8988T (cell line): Measurements from ENCODE around the gene NFATC2.

Source experiments
- DNase-seq: peaks from one replicate; pipeline ENCODE4 v3.0.0; 2011

Gene NFATC2

DNA sequence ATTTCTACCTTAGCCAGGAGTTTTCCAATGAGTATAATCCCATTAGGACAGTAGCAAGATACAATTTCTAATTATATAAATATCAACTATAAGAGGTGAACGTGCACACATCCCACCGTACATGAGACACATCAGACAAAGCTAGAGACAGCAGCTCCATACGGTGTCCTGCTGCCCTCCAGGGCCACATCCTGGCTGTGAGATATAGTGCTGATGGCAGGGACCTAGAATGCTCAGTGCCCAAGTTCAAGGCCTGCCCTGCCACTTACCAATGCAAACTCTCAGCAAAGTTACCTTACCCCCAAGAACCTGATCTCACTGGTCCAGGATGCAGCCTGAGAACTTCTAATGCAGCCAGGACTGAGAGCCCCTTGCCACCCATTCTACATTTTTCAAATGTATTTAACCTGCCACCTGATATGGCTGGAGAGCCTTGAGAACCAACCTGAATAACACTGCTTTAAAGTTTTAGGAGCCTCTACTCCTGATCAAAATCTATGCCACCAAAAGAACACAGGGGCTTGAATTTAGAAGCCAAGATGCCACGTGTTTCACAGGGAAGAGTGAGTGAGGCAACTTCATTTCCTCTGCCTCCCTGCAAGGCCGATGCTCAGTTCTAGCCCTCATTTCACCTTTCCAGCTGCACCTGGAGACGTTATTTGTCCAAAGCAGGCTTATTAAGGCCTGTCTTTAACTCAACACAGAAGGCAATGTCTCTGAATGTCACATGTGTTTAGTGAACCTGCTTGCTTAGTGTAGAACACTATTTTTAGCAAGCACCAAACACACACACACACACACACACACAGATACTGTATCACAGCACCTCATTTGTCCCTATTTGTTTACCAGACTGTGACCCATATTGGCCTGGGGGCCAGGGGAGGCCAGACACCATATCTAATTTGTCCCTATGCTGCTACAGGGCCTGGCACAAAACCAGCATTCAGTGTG is 6.1 kb downstream of the NFATC2 start:
- no peak for DNase-seq

DNA sequence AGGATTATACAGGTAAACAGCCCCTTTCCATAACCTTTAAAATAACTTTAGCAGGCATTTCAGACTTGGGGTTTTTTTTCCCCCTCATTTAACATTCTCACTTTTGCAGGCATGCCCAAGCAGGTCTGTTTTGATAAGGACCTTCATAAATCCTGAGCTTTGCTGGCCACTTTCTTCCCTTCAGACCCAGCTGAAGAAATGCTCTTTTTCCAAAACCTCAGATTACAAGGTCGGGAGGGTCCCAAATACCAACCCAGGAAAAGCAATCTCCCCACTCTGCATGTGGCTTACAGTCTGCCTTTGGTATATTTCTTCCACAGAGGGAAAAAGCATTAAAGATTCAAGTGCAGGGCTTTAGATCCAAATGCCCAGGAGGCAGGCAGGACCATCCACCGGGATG is 6.8 kb downstream of the NFATC2 start:
- DNase-seq = no peak

DNA sequence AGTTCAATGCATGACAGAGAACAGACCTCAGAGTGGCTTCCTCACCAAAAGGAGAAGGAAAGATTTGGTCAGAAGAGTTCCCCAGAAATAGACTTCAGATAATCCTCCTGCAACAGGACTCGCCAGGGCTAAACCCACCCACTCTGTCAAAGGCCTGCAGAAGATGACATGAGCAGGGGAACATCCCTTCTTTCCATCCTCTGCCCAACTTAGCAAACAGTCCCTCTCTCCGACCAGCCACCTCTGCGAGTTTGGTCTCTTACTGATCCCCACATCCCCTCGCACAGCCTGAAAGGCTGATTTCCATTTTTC is 7.5 kb downstream of the NFATC2 start:
- no peak for DNase-seq

DNA sequence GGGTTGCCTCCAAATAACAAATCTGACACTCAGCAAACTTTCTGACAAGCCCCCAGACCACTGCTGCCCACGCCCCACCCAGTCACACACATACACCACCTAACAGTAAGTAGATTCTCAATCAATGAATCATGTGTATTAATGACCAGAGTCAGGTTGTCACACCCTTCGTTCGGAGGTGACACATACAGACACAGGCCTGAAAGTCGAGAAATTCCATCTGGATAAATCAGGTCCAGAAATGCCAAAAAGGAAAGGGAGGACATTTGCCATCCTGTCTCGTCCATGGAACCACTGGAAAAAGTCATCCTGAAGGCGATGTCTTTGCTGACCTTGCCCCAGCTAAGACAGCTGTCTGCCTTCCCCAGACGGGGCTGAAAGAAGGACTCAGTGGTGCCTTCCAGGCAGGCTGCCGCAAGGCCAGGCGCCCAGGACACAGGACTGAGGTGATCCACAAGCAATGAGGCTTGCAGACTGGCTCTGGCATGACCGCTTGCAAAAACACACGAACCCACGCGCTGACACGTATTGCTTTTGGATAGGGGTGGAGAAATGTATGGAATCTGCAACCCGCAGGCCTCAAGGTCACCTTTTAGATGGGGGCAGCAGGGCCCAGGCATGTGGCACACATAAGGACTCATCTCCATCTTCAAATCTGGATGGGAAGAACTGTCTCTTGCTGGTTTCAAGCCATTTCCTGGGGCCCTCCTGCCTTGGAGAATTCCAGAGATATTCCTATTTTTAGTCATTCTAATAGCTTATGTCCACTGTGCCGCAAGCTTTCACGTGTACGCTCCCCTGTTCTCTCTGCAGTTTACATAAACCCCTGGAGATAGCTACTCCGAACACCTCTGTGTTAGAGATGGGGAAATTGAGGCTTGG is 9.0 kb downstream of the NFATC2 start:
- DNase-seq = peak; percentile 75

DNA sequence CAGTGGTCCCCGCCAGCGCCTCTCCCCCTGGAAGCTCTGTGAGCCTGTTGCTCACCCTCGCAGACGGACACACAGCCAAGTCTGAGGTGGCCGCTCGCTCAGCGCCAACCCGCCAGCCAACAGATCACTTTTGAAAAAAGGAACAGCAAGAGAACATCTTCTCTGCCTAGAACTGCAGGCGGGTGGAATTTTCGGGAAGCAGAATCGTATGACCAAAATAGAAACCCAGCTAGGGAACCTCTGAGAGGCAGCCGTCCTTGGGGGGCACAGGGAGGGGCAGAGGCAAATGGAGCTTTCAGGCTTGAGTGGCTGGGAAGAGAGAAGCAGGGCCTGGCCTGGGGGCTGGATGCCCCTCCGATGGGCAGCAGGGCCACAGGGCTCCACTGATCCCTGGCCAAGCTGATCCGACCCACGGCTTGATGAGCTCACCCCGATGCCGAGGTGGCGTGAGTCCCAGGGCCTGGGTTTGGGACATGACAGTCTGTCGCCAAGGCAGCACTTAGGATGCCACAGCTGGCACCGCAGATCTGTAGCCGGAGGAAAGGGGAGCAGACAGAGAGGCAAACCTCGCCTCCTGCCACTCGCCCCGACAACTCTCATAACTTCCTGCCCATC is 9.8 kb downstream of the NFATC2 start:
- no peak for DNase-seq

DNA sequence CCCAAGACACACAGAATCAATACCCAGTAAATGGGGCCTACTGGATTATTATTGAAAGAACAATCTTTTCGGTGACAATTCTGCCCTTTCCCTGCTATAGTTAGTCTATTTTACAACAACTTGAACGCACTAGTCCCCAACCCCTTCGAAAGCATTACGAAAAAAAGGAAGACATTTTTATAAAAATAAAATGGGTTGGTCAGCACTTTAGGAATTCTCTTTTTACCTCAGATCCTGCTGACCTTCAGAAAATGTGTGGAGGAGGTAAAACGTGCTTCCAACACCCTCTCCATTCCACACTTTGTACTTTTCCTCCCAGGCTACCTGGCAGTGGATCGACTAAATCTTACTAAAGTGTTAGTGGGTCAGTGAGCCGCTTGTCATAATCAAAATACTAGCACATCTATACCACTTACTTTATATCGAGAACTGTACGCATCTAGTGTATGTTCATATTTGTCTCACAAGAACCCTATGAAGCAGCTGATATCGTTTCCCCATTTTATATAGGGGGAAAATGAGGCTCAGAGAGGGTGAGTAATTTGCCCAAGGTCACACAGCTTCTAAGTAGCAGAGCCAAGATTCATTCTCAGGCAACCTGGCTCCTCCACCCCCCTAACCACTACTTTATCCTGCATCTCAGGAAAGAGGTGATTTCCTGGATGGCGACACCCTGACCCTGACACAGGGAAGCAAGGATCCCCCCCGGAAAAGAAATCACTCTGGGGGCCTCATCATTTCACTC is 10.6 kb downstream of the NFATC2 start:
- DNase-seq = no peak

DNA sequence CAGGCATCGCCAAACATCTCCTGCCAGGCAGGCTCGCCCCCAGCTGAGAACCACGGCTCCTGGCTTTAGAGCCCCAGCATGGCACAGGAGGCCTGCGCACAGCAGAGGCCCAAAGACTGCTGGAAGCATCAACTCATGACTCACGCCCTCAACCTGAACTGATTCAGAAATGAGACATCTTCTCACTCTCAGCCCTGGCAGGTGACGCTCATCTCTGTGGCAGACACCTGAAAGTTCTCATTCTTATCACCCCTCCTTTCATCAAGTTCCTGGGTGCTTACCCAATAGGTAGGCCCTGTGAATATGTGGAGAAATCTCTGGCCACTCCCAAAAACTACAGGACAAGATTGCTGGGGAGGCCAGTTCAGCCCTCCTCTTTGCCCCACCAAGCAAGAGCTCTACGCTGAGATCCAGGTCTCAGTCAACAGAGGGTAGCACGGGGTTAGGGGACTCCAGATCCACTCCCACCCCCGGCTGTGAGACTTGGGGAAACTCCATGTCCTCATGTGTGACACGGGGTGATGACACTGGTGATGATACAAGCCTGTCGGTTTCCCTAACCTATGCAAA is 11.3 kb downstream of the NFATC2 start:
- DNase-seq = peak; percentile 69

DNA sequence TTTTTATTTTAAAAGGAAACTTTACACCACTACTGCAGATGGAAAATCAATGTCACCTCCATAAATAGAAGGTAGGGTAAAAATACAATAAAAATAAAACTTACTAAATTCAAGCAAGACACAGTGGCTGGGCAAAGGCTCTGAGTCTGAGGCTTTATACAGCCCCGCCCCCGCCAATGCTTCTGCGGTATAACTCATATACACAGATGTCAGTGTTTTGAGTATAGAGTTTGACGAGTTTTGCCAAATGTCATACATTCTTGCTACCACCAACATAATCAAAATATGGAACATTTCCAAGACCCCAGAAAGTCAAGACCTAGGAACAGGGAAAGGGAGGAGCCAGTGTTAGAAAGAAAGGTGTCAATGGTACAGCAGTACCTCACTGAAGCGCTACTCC is 12.8 kb downstream of the NFATC2 start:
- DNase-seq = no peak

DNA sequence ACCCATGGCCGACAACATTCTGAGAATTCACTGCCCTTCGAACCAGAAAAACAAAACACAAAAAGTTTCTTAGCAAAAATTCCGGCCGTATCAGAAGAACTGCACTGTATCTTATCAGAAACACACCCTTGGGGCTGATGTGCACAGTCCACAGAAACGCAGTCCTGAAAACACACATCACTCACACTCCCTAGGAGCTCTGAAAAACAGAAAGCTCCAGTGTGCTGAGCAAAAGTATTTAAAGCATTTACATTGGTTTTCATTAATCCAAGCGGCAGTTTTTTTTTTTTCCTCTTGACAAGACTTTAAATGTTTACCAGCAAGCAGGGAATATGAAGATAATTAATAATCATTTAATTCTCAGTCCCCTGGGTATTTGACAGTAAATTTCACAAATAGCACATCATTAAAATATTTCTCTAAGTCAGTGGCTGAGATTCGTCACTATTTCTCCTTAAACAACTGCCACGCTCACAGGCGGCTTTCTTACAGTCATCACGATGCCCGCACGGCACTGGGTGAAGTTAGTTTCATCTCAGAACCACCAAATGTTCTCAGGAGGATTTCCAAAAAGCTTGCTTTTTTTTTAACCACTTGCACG is 13.3 kb downstream of the NFATC2 start:
- no peak for DNase-seq

DNA sequence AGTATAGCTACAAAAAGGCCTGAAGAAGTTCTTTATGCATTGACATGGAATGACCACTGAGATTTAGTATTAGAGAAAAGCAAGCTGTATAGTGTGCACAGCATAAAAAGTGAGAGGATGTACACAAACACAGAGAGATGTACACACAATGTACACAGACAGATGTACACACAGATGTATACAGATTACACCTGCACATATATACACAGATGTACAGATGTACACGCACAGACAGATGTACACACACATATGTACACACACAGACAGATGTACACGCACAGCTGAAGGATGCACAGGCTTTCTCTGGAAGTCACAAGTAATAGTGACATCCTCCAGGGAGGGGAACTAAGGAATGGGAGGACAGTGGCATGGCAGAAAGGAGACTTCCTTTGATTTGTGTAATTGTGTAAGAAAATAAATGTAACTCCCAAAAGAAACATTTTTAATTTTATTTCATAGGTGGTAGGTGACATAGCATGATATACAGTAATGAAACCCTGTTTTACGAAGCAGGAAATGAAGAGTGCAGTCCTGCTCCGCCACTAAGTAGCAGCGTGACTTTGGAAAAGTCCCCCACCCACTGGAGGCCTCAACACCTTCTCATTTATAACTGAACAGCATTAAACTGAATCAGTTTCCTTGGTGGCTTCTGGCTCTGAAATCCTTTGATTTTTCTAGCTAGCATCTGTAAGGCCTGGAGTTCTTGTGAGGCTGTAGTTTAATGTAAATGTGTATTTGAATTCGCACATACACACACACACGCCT is 14.1 kb downstream of the NFATC2 start:
- DNase-seq = no peak

DNA sequence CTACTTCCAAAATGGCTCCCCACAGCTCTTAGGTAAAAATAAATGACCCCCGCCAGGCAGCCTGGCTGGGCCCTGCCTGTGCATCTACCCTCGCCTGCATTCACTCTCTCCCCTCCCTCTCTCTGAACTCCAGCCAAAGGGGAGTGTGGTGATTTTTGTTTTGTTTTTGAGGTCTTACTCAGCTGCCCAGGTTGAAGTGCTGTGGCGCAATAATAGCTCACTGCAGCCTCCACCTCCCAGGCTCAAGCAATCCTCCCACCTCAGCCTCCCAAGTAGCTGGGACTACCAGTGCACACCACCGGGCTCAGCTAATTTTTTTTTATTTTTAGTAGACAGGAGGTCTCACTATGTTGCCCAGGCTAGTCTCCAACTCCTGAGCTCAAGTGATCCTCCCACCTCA is 15.8 kb downstream of the NFATC2 start:
- no peak for DNase-seq

DNA sequence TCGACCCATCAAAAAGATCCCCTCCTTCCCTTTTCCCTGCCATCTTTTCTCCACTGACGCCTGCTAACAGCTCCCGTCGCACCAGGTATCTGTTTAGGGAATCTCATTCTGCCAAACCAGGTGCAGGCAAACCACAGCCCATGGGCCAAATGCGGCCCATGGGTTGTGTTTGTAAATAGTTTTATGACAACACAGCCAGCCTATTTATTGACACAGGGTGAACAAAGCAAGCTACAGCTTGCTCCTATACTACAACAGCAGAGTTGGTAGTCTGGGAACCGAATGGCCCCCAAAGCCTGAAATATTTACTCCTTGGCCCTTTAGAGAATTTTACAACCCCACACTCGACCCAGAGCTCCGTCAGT is 16.4 kb downstream of the NFATC2 start:
- no peak for DNase-seq

DNA sequence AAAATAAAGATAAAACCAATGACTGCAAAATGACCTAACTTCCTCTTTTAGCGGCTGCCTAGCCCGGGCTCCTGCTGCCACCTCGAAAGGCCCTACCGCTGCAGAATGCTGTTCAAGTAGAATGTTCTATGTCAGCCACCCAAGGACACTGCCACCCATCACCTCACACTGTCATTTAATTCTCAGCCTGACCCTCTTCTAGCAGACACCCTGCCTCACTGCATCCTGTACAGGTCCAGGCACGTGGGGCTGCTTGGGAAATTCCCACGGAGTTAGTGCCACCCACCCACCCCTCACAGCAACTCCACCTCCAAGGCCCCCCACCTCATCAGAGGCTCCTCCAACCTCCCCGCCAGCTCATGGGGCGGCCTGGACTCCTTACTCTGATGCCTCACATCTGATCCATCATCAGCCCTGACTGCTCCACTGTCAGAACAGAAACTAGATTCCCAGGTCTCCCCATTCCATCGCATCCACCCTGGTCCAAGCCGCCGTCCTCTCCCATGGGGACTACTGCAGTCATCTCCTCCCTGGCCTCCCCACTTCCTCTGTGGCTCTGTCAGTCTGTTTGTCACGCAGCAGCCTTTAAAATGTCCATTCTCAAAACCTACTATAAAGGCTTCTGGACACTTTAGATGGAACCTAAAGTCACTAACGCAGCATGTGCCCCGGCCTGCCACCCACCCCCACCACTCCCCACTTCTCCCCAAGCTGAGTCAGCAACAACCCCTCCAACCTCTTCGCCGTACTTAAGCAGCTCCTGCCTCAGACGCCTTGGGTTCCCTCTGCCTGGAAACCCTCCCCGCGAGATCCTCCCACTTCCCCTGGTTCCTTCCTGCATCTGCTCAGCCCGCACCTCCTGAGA is 17.0 kb downstream of the NFATC2 start:
- DNase-seq = no peak

DNA sequence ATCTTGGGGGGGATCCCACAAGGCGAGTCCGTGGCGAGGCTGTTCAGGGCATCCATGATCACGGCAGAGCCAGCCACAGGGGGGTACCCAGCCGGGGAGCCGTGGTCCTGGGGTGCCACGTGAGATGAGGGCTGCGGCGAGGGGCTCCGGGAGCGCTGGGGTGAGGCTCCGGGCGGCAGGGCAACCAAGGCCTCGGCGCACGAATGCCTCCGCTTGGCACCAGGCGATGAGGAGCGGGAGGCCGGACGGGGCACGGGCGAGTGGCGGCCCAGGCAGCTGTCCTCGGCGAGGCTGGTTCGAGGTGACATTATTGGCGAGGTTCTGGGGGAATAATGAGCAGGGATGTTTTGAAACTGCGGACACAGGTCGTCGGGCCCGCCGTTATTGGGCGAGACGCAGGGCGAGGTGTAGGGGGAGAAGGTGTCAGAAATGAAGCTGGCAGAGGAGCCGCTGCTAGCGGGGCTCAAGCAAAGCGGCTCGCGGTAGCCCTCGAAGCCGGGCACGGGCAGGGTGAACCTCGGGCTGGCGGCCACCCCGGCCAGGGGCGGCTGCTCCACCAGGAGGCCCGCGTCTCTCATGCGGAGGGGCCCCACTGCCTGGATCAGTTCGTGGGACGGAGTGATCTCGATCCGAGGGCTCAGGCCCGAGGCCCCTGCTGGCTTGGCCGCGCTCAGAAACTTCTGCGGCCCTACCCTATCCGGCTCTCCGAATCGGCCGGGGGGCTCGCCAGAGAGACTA is 19.1 kb downstream of the NFATC2 start:
- no peak for DNase-seq

DNA sequence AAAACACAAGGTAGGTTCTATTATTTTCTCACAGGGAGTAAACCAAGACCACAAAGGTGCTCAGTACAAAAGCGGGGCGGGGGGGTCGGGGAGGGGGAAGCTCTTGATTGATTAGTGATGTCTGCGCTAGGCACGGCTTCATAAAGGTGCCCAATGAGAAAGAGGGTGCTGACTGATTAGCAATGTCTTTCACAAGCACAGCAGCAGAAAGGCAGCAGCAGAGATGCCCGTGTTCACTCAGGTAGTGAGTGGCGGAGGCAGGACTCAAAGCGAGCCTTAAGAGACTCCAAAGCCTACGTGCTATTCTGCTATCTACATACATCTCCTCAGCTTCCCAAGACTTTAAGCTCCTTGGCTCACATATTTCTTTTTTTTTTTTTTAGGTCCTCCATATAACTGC is 20.3 kb downstream of the NFATC2 start:
- DNase-seq = no peak

DNA sequence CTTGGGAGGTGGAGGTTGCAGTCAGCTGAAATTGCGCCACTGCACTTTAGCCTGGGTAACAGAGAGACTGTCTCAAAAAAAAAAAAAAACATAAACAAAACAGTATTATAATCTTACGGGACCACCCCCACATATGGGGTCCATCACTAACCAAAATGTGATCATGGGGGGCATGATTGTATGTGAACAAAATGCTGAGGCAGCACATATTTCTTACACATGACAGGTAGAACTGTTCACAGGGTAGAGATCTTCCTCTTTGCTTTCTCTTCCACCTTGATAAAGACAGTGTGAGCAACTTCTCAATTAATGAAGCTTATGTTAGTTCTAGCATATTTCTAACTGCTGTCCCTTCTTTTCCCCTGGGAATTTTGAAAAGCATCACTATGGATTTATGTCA is 24.7 kb downstream of the NFATC2 start:
- no peak for DNase-seq

DNA sequence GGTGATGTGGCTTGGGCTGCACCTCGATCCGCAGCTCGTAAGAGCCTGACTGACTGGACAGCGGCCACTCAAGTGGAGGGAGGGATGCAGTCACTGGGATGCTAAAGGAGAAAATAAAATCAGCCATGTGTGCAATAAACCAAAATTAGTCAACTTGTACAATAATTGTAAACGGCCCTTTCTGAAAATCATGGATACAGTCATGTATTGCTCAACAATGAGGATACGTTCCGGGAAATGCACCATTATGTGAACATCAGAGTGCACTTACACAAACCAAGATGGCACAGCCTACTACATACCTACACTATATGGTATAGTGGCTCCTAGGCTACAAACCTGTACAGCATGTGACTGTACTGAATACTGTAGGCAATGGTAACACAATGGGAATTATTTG is 25.7 kb downstream of the NFATC2 start:
- DNase-seq = no peak

DNA sequence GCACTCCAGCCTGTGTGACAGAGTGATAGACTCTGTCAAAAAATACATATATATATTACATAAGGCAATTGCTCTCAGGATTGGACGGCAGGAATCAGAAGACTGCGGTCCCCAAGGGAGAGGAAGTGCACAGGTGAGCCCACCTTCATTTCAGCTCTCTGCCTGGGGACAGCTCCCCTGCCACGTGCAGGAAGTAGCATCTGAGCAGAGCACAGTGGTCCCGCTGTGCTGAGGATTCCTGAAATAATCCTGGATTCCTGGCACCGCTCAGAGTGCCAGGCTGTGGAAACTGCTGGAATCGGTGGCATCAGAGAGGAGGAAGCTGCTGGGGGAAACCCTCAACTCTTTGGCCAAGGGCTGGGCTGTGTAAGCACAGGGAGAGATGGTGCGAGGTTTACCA is 27.7 kb downstream of the NFATC2 start:
- DNase-seq = no peak

DNA sequence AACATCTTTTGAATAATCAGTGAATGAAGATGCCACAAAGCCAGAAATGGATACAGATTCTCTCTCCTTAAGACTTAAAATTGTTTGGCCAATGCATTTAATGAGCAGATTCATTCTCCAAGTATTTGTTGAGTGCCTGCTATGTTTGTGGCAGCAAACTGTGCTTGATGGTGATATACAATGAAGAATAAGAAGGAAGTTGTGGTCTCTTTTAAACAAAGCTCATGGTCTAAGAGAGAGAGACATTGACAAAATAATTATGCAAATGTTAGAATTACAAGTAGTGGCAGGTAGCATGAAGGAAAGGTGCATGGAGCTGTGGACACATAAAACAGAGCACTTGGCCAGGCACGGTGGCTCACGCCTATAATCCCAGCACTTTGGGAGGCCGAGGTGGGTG is 28.3 kb downstream of the NFATC2 start:
- DNase-seq = no peak

DNA sequence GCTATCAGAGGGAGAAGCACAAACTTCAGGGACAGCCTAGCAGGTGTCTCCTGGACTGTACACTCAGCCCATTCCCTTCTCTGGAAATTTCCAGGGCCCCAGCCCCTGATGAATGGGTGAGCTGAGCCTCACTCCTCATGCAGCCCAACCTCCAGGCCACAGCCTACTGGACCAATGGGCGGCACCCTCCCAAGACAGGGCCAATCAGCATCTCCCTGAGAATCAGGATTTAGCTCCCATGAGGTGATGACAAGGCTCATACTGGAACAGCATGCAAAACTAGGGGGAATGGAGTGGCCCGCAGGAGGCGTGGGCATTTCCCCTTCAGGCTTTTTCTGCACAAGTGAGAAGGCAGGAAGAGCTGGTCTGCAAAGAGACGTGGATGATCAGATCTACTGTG is 29.0 kb downstream of the NFATC2 start:
- DNase-seq = no peak
